GM21528 (cell line): ENCODE results near the gene EIF4E1B.

ENCODE experiments used
- ATAC-seq: cut with Tn5 transposase; IDR thresholded peaks from one replicate; pipeline ENCODE4 v1.9.1; 2021; ENCODE audit warnings: mild to moderate bottlenecking, moderate library complexity; ENCODE audit not compliant: unreplicated experiment, low FRiP score

EIF4E1B gene

GRCh38 chr5:176679365-176680225, 49.1 kb downstream of the EIF4E1B start:
- ATAC-seq = no peak

DNA sequence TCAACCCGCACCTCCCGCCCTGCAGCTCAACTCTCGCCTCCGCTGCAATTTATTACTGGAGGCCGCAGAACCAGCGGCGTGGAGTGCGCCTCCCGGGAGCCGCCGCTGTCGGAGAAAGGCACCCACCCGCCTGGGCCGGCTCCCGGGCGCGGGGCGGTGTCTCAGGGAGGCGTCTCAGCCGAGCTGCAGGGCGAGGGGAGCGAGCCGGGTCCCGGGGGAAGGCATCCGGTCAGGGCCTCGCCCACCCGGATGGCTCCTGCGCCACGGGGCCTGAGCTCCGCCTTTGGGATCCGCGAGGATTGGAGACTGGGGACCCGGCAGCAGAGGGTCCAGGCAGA, 49.7 kb downstream of the EIF4E1B start:
- no peak for ATAC-seq

DNA sequence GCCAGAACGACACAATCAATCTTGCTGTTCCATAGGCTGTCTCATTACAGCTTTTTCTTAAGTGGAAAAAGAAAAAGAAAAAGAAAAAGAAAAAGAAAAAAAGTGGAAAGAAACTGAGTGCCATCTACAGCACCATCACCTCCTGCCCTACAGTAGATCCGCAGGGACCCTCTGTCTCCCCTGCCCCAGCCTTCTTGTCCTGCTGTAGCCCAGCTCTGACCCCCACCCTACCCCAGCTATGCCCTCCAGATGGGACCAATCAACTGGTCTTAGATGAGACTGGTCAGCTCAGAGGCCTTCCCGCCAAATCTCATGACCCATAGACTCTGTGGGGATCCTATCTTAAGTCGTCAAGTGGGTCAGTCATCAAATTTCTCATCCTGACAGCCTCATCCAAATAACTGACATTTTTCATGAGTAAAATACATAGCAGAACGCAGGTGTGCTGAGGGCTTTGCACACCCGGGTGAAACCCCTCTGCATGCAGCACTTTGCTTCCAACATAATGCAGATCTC, 51.6 kb downstream of the EIF4E1B start:
- no peak for ATAC-seq

DNA sequence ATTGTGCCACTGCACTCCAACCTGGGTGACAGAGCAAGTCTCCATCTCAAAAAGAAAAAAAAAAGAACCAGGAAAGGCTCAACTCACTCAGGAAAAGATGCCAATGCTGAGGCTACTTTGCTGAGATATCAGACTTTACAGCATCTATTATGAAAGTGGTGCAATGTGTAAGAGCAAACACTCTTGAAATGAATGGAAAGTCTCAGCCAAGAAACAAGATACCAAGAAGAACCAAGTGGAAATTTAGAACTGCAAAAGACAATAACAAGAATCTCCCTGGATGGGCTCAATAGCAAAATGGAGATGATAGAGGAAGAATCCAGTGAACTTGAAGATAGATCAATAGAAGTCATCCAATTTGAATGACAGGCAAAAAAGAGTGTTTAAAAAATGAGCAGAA, 54.5 kb downstream of the EIF4E1B start:
- no peak for ATAC-seq

DNA sequence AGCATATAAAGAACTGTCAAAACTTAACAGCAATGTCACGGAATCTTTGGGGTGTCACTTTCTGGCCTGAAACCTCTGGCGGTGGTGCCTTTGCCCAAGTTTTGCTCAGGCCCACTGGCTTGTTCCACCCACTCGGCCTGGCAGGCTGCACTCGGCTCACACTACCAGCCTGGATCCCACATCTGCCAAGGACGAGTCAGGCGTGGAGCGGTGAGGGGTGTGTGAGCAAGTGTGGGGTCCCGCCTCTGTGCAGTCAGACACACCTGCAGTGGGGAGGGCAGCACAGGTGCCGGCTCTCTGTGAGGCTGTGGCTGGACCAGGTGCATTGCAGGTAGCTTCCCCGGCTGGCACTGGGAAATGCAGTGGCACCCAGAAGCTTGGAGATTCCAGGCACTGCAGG, 56.8 kb downstream of the EIF4E1B start:
- ATAC-seq = no peak

GRCh38 chr5:176687881-176688280, 57.4 kb downstream of the EIF4E1B start:
- ATAC-seq = no peak

DNA sequence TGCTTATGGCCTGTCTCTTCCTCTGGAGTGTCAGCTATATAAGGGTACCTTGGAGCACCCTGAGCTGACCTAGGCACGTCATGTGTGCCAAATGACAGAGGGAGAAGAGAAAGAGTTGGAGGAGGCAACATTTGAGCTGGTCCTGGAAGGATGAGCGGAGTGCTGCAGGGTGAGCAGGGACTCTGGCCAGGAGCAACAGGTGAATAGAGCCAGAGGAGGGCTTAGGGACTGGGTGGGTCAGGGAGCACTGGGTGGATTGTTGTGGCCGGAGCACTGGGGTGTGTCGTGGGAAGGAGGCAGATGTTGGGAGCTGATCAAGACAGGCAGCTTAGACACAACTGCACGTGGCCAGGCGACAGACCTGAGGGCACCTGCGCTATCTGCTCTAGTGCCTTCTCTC, 60.4 kb downstream of the EIF4E1B start:
- ATAC-seq = no peak

DNA sequence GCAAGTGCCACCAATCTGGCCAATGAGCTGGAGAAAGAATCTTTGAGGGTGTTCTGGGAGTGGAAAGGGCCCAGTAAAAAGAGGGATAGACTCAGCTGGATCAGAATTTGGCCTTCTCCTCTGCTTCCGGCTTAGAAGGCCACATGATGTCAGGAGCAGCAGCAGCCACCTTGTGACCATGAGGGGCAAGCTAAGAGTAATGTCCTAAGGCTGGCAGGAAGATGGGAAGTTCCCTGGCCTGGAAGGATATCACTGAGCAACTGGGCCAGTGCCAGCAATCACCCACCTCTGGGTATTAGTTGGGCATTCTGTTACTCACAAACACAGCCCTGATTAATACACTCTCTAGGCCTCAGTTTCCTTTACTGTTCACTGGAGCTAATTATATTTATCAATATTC, 61.0 kb downstream of the EIF4E1B start:
- ATAC-seq = no peak

GRCh38 chr5:176692326-176692725, 61.9 kb downstream of the EIF4E1B start:
- no peak for ATAC-seq

- ATAC-seq = no peak
Observed at GRCh38 chr5:176692839-176693476, 62.5 kb downstream of the EIF4E1B start.

GRCh38 chr5:176693477-176693851, 63.0 kb downstream of the EIF4E1B start:
- ATAC-seq = no peak

DNA sequence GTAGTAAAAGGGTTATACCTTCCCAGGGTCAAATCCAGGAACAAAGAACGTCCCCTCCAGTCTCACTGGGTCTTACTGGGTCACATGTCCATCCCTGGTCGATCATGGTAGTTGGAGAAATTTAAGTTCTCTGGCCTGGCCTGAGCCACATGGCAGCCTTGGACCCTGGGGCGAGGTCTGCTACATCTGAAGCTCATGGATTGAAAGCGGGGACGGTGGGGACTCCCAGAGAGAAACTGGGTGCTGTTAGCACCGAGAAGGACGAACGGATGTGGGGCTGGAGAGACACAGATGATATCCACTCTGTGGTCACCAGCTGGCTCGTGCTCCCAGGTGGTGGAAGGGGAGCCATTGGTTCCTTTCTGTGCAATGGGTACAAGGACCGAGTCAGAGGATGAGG, 63.7 kb downstream of the EIF4E1B start:
- no peak for ATAC-seq

DNA sequence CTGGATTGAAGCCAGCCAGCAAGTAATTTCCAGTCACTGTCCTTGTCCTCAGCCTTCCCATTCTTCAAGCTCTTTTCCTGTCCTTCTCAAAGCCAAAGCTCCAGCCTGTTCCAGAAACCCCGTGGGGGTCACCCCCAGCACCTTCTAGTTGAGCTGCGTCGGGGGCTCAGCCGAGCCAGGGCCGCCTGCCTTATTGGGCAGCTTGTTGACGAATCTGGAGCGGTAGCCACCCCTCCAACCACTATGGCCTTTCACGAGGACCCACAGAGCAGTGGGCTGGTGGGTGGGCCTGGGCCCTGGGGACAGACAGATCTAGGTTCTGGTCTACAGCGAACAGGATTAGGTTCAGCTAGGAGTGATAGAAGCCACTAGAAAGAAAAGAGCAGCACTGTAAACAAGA, 64.2 kb downstream of the EIF4E1B start:
- ATAC-seq = no peak

DNA sequence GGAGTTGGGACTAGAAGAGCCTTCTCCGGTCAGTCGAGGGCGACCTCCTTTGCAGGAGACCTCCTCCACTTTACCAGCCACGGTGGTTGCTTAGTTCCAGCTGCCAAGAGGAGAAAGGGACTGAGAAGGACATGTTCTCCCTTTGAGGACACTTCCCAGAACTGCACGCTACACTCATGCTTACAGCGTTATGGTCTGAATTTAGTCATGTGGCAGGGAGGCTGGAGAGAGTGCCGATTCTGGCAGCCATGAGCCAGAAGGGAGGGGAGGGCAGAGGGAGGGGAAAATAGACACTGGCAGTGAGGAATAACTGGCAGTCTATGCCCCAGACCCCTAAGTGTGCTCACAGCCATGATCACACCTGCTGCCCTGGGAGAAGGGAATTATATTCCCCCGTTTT, 64.6 kb downstream of the EIF4E1B start:
- no peak for ATAC-seq
